K562 (cell line): ENCODE measurements around the gene BMPER. TPM values are rescaled to one million over a fixed set of nuclear protein-coding genes. Genes with fewer than 3 reads are reported as not detected.

Source experiments
- ATAC-seq: fragments of 200-7000 bp; cut with Tn5 transposase; 3 replicates; pipeline ENCODE4 v1.9.1; 2020; ENCODE audit warnings: moderate library complexity
- BruUV-seq: library from RNA; stranded (reverse); fragments of 400-500 nt; replicated peaks from 2 replicates; lab custom pipeline; 2021; lab: Mats Ljungman, UMichigan
- CTCF ChIA-PET: fragments of 300-600 bp; formaldehyde crosslinking; extraction: SDS; loops from one replicate; lab custom pipeline; 2021; ENCODE audit warnings: low intra/inter-chr PET ratio; lab: Yijun Ruan, JAX
- POLR2A ChIA-PET: fragments of 300-600, 350-650 bp; sonication (Branson Sonifier 250); formaldehyde crosslinking; extraction: SDS; loops from one replicate; lab custom pipeline; 2021; ENCODE audit warnings: antibody characterized with exemption, inconsistent platforms; lab: Yijun Ruan, JAX
- DNase-seq, 4 experiments: peaks; one replicate each; pipeline versions ENCODE4 v3.0.0 to v3.0.0-alpha.2; 2011 to 2018; ENCODE audit warnings: low spot score in 3 of 4, mixed read lengths in 3 of 4; ENCODE audit errors: extremely low read depth in 1 of 4
- FAIRE-seq: peaks from 2 replicates; lab custom pipeline; 2011; peaks lifted over from hg19 to GRCh38; lab: Jason Lieb, UNC
- H2AFZ ChIP-seq: 2 replicates; pipeline ENCODE4 v1.6.0; 2011; ENCODE audit warnings: low read depth, low read length, control low read depth, inconsistent platforms
- H3K27ac ChIP-seq: fragments of 200-600 bp; 3 replicates; pipeline ENCODE4 v1.8.0; 2011; ENCODE audit warnings: low read depth, mild to moderate bottlenecking, control low read depth, inconsistent platforms, low read length, moderate library complexity, mixed read lengths; ENCODE audit errors: extremely low read depth
- H3K27me3 ChIP-seq, 2 experiments: fragments of 300-600 bp in 1 of 2; 2 replicates in 1 of 2; 3 replicates in 1 of 2; pipeline versions ENCODE4 v1.6.0 to v1.8.0; 2011; ENCODE audit warnings: inconsistent platforms in 2 of 2, low read length in 2 of 2, mild to moderate bottlenecking in 1 of 2, mixed read lengths in 1 of 2, moderate library complexity in 1 of 2; ENCODE audit not compliant: control insufficient read depth in 2 of 2, insufficient read depth in 2 of 2
- H3K36me3 ChIP-seq: fragments of 300-600 bp; 3 replicates; pipeline ENCODE4 v1.8.0; 2011; ENCODE audit warnings: mild to moderate bottlenecking, low read length, inconsistent platforms; ENCODE audit not compliant: control insufficient read depth, insufficient read depth
- H3K4me1 ChIP-seq, 2 experiments: fragments of 200-600 bp in 1 of 2; replicated peaks in 1 of 2; 2 replicates in 1 of 2; 3 replicates in 1 of 2; pipeline versions ENCODE4 v1.5.1 to v1.8.0; 2011; ENCODE audit warnings: inconsistent platforms in 2 of 2, low read length in 2 of 2, mild to moderate bottlenecking in 1 of 2, mixed read lengths in 1 of 2, moderate library complexity in 1 of 2; ENCODE audit not compliant: control insufficient read depth in 2 of 2, insufficient read depth in 2 of 2
- H3K4me2 ChIP-seq: 2 replicates; pipeline ENCODE4 v1.6.1; 2011; ENCODE audit warnings: low read length, control low read depth, inconsistent platforms, mixed read lengths; ENCODE audit not compliant: insufficient read depth
- H3K4me3 ChIP-seq: fragments of 200-600 bp; sonication (generic), shearing (Covaris generic); 2 replicates; pipeline ENCODE4 v1.5.1; 2016; ENCODE audit warnings: control low read depth, inconsistent platforms
- H3K79me2 ChIP-seq: fragments of 200-600 bp; 3 replicates; pipeline ENCODE4 v1.8.0; 2011; ENCODE audit warnings: low read length, inconsistent platforms; ENCODE audit not compliant: control insufficient read depth, insufficient read depth
- H3K9ac ChIP-seq, 2 experiments: 2 replicates each; pipeline versions ENCODE4 v1.6.0 to v1.6.1; 2011; ENCODE audit warnings: low read depth in 2 of 2, low read length in 2 of 2, control low read depth in 1 of 2, inconsistent platforms in 1 of 2, mild to moderate bottlenecking in 1 of 2, mixed read lengths in 1 of 2; ENCODE audit not compliant: insufficient read depth in 1 of 2
- H3K9me1 ChIP-seq: one replicate; pipeline ENCODE4 v1.6.0; 2011; ENCODE audit warnings: inconsistent platforms, mild to moderate bottlenecking, low read length, moderate library complexity; ENCODE audit not compliant: control insufficient read depth, insufficient read depth
- H3K9me3 ChIP-seq: replicated peaks from 2 replicates; pipeline ENCODE4 v1.5.1; 2011; ENCODE audit warnings: low read depth, low read length, inconsistent platforms; ENCODE audit not compliant: control insufficient read depth, insufficient read depth
- H4K20me1 ChIP-seq: replicated peaks from 2 replicates; pipeline ENCODE4 v1.6.1; 2011; ENCODE audit warnings: low read length, inconsistent platforms, mixed read lengths; ENCODE audit not compliant: control insufficient read depth, insufficient read depth
- CXXC5 ChIP-seq: fragments of 250-450 bp; sonication (Bioruptor Pico); IDR thresholded peaks from 2 replicates; pipeline ENCODE4 v1.8.0; 2022; ENCODE audit warnings: inconsistent platforms, mild to moderate bottlenecking, moderate library complexity
- NEUROD1 ChIP-seq: fragments of 150-350 bp; IDR thresholded peaks from 2 replicates; pipeline ENCODE4 v1.6.1; 2014; ENCODE audit warnings: borderline replicate concordance, low read length, low read depth; ENCODE audit not compliant: partially characterized antibody
- NRF1 ChIP-seq, 2 experiments: fragments of 450-650 bp; IDR thresholded peaks in 1 of 2; conservative IDR thresholded peaks in 1 of 2; 2 replicates each; pipeline ENCODE4 v1.6.1; 2014; ENCODE audit warnings: mild to moderate bottlenecking in 2 of 2
- SREBF2 ChIP-seq: sonication (generic); formaldehyde crosslinking; IDR thresholded peaks from 2 replicates; pipeline ENCODE4 v1.4.0; 2020; ENCODE audit warnings: mild to moderate bottlenecking, missing genetic modification reagents
- YY1 ChIP-seq, 3 experiments: IDR thresholded peaks; 2 replicates each; pipeline ENCODE4 v1.6.1; 2011; ENCODE audit warnings: low read length in 2 of 3, mild to moderate bottlenecking in 2 of 3, moderate library complexity in 2 of 3, borderline replicate concordance in 1 of 3, control low read depth in 1 of 3, low read depth in 1 of 3; ENCODE audit not compliant: insufficient read depth in 3 of 3, insufficient replicate concordance in 2 of 3, control insufficient read depth in 1 of 3, insufficient read length in 1 of 3; ENCODE audit errors: extremely low read depth in 1 of 3
- ZNF165 ChIP-seq: fragments of 250-450 bp; sonication (Bioruptor Pico); IDR thresholded peaks from 2 replicates; pipeline ENCODE4 v1.4.0; 2020; ENCODE audit warnings: borderline replicate concordance
- ZNF24 ChIP-seq: fragments of 450-650 bp; IDR thresholded peaks from 2 replicates; pipeline ENCODE4 v1.6.1; 2016
- WGBS: fragments of 100-300 bp; shearing (Covaris generic); methylation state at CpG from one replicate; pipeline ENCODE4 v1.1.6; 2016; ENCODE audit warnings: low coverage, mixed read lengths; ENCODE audit not compliant: insufficient coverage; ENCODE audit errors: missing lambda C conversion rate; 5-methylcytosine and 5-hydroxymethylcytosine counted together
- in situ Hi-C: fragments of 300-500 bp; cut with MboI; formaldehyde crosslinking; loops from 4 replicates; pipeline ENCODE4 v1.15.0; 2018; ENCODE audit warnings: inconsistent platforms, mixed read lengths
- intact Hi-C: fragments of 100-400 bp; cut with micrococcal nuclease; formaldehyde crosslinking; loops from 2 replicates; pipeline ENCODE4 v1.14.2; 2022
- polyA plus RNA-seq, 8 experiments: library from polyadenylated mRNA; depleted of rRNA in 4 of 8; stranded (reverse) in 5 of 8; unstranded in 3 of 8; fragments of >200 nt; fragmentation: Nextera tagmentation in 2 of 8; fragmentation: Illumina TruSeq in 1 of 8; extraction: Ambion mirVana in 2 of 8; extraction: Trizol in 1 of 8; gene quantifications; 2 replicates each; pipeline versions ENCODE4 v1.2.1 to v1.2.3, GENCODE V29; 2011 to 2014; ENCODE audit warnings: inconsistent platforms in 1 of 8, missing spikeins in 1 of 8
- total RNA-seq, 7 experiments: library from RNA; depleted of rRNA in 6 of 7; stranded (reverse); fragments of >200 nt in 6 of 7; fragmentation: Illumina TruSeq in 2 of 7; extraction: Trizol in 2 of 7; gene quantifications; 2 replicates each; pipeline versions ENCODE4 v1.2.1 to v1.2.3, GENCODE V29; 2011 to 2021; ENCODE audit warnings: low replicate concordance in 1 of 7
- TF ChIP-seq, protein P1 (sequence below): fragments of 450-650 bp; formaldehyde crosslinking; IDR thresholded peaks from 2 replicates; pipeline ENCODE4 v1.4.0; 2022; ENCODE audit warnings: missing genetic modification characterization
- TF ChIP-seq, protein P2 (sequence below): sonication (generic); formaldehyde crosslinking; IDR thresholded peaks from 2 replicates; pipeline ENCODE4 v1.8.0; 2022; ENCODE audit warnings: mild to moderate bottlenecking, missing genetic modification reagents
- TF ChIP-seq, protein P3 (sequence below): fragments of 450-650 bp; formaldehyde crosslinking; IDR thresholded peaks from 2 replicates; pipeline ENCODE4 v1.4.0; 2020; ENCODE audit warnings: mild to moderate bottlenecking, moderate library complexity
- TF ChIP-seq, protein P4 (sequence below), 2 experiments: fragments of 450-650 bp; conservative IDR thresholded peaks; 2 replicates each; pipeline ENCODE4 v1.6.1; 2017; ENCODE audit warnings: mild to moderate bottlenecking in 2 of 2, moderate library complexity in 2 of 2
- TF ChIP-seq, protein P5 (sequence below): fragments of 250-450 bp; sonication (Bioruptor Pico); IDR thresholded peaks from 2 replicates; pipeline ENCODE4 v1.4.0; 2020

The BMPER gene
- total and polyA plus RNA-seq, 9 of the 15 experiments (the other 6 are each of a cell fraction or from before 2014, with no cell fraction given) = not detected

DNA sequence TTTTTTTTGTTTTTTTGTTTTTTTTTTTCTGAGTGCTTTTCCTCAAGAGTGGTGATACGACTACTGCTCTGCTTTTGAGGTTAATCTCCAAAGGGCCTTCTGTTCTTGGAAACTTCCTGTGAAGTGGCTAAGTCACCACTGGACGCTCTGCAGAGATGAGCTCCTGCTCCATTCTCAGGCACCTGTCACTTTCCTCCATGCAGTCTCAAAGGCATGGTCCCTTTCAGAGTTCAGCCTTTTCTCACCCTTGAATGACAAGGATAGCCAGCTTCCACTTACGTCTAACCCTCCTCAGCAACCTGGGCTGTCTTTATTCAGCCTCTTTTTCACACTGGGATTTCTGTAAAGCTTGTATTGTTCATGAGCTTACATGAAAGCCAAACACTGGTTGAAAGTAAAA lies 65.8 kb downstream of the BMPER start:
- H3K9me1 ChIP-seq = no peaks in the 10 kb centered on the region
- no peak for DNase-seq
- H3K36me3 ChIP-seq = no peaks in the 10 kb centered on the region
- in situ Hi-C loops (no loop called here), intact Hi-C loops (no loop called here)
- no peaks in the 10 kb centered on the region for H3K4me1 ChIP-seq
- BruUV-seq = no TSS peak
- no peaks in the 10 kb centered on the region for H3K9me3 ChIP-seq
- H3K4me2 ChIP-seq = no peak overlapping the region
- H3K27me3 ChIP-seq = no peaks in the 10 kb centered on the region
- H3K9ac ChIP-seq = no peak overlapping the region
- ChIA-PET POLR2A (no interaction called here), CTCF (no interaction called here)
- no peak overlapping the region for H2AFZ ChIP-seq
- no peak overlapping the region for H3K4me3 ChIP-seq
- no peak overlapping the region for H3K27ac ChIP-seq
- FAIRE-seq = no peak
- no peak for ATAC-seq
- 0% methylated on average over 3 of the region's 3 CpGs for WGBS
- no peaks in the 10 kb centered on the region for H4K20me1 ChIP-seq
- H3K79me2 ChIP-seq = no peaks in the 10 kb centered on the region
- TF ChIP-seq NEUROD1 = no peak
- TF ChIP-seq NRF1 (conservative IDR thresholded peaks at IDR 0.05 in 1 of 2, IDR thresholded peaks at IDR 0.05 in 1 of 2) = no peak
- no peak for TF ChIP-seq ZNF165 (CRISPR knock-in tag)
- TF ChIP-seq YY1 (IDR thresholded peaks at IDR 0.05; ENCODE audit: borderline replicate concordance in 1 of 3, control insufficient read depth in 1 of 3, extremely low read depth in 1 of 3, insufficient read depth in 3 of 3, insufficient read length in 1 of 3, insufficient replicate concordance in 2 of 3, low read depth in 1 of 3, low read length in 2 of 3) = no peak
- TF ChIP-seq, protein P1, sequence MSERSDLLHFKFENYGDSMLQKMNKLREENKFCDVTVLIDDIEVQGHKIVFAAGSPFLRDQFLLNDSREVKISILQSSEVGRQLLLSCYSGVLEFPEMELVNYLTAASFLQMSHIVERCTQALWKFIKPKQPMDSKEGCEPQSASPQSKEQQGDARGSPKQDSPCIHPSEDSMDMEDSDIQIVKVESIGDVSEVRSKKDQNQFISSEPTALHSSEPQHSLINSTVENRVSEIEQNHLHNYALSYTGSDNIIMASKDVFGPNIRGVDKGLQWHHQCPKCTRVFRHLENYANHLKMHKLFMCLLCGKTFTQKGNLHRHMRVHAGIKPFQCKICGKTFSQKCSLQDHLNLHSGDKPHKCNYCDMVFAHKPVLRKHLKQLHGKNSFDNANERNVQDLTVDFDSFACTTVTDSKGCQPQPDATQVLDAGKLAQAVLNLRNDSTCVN (CRISPR knock-in tag) = no peak
- TF ChIP-seq, protein P2, sequence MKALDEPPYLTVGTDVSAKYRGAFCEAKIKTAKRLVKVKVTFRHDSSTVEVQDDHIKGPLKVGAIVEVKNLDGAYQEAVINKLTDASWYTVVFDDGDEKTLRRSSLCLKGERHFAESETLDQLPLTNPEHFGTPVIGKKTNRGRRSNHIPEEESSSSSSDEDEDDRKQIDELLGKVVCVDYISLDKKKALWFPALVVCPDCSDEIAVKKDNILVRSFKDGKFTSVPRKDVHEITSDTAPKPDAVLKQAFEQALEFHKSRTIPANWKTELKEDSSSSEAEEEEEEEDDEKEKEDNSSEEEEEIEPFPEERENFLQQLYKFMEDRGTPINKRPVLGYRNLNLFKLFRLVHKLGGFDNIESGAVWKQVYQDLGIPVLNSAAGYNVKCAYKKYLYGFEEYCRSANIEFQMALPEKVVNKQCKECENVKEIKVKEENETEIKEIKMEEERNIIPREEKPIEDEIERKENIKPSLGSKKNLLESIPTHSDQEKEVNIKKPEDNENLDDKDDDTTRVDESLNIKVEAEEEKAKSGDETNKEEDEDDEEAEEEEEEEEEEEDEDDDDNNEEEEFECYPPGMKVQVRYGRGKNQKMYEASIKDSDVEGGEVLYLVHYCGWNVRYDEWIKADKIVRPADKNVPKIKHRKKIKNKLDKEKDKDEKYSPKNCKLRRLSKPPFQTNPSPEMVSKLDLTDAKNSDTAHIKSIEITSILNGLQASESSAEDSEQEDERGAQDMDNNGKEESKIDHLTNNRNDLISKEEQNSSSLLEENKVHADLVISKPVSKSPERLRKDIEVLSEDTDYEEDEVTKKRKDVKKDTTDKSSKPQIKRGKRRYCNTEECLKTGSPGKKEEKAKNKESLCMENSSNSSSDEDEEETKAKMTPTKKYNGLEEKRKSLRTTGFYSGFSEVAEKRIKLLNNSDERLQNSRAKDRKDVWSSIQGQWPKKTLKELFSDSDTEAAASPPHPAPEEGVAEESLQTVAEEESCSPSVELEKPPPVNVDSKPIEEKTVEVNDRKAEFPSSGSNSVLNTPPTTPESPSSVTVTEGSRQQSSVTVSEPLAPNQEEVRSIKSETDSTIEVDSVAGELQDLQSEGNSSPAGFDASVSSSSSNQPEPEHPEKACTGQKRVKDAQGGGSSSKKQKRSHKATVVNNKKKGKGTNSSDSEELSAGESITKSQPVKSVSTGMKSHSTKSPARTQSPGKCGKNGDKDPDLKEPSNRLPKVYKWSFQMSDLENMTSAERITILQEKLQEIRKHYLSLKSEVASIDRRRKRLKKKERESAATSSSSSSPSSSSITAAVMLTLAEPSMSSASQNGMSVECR (CRISPR knock-in tag) = no peak
- TF ChIP-seq, protein P3, sequence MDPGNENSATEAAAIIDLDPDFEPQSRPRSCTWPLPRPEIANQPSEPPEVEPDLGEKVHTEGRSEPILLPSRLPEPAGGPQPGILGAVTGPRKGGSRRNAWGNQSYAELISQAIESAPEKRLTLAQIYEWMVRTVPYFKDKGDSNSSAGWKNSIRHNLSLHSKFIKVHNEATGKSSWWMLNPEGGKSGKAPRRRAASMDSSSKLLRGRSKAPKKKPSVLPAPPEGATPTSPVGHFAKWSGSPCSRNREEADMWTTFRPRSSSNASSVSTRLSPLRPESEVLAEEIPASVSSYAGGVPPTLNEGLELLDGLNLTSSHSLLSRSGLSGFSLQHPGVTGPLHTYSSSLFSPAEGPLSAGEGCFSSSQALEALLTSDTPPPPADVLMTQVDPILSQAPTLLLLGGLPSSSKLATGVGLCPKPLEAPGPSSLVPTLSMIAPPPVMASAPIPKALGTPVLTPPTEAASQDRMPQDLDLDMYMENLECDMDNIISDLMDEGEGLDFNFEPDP = no peak
- TF ChIP-seq, protein P4, sequence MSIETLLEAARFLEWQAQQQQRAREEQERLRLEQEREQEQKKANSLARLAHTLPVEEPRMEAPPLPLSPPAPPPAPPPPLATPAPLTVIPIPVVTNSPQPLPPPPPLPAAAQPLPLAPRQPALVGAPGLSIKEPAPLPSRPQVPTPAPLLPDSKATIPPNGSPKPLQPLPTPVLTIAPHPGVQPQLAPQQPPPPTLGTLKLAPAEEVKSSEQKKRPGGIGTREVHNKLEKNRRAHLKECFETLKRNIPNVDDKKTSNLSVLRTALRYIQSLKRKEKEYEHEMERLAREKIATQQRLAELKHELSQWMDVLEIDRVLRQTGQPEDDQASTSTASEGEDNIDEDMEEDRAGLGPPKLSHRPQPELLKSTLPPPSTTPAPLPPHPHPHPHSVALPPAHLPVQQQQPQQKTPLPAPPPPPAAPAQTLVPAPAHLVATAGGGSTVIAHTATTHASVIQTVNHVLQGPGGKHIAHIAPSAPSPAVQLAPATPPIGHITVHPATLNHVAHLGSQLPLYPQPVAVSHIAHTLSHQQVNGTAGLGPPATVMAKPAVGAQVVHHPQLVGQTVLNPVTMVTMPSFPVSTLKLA (conservative IDR thresholded peaks at IDR 0.05) = no peak
- TF ChIP-seq, protein P5, sequence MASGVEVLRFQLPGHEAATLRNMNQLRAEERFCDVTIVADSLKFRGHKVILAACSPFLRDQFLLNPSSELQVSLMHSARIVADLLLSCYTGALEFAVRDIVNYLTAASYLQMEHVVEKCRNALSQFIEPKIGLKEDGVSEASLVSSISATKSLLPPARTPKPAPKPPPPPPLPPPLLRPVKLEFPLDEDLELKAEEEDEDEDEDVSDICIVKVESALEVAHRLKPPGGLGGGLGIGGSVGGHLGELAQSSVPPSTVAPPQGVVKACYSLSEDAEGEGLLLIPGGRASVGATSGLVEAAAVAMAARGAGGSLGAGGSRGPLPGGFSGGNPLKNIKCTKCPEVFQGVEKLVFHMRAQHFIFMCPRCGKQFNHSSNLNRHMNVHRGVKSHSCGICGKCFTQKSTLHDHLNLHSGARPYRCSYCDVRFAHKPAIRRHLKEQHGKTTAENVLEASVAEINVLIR = no peak
- no peak for TF ChIP-seq ZNF24
- TF ChIP-seq CXXC5 (CRISPR knock-in tag) = no peak
- no peak for TF ChIP-seq SREBF2
